IMR-90 (cell line): ENCODE measurements around the gene ITSN1. TPM values are rescaled to one million over a fixed set of nuclear protein-coding genes. Genes with fewer than 3 reads are reported as not detected.

Experiments used
- ATAC-seq: fragments of 200-7000 bp; cut with Tn5 transposase; 2 replicates; pipeline ENCODE4 v1.9.1; 2020; ENCODE audit warnings: low read depth, mild to moderate bottlenecking, moderate library complexity
- BruUV-seq: library from RNA; stranded (reverse); fragments of 400-500 nt; replicated peaks from 2 replicates; lab custom pipeline; 2021; lab: Mats Ljungman, UMichigan
- CTCF ChIA-PET: fragments of 300-600 bp; formaldehyde crosslinking; extraction: SDS; loops from one replicate; lab custom pipeline; 2021; ENCODE audit warnings: antibody characterized with exemption; lab: Yijun Ruan, JAX
- POLR2A ChIA-PET: fragments of 300-600 bp; sonication (Branson Sonifier 250); formaldehyde crosslinking; loops from one replicate; lab custom pipeline; 2022; ENCODE audit warnings: antibody characterized with exemption; ENCODE audit not compliant: unreplicated experiment; lab: Charles Lee
- DNase-seq: peaks from one replicate; pipeline ENCODE4 v3.0.0; 2013
- H2AFZ ChIP-seq: replicated peaks from 2 replicates; pipeline ENCODE3; 2013; ENCODE audit warnings: low read length, mild to moderate bottlenecking; ENCODE audit not compliant: poor library complexity
- H2AK5ac ChIP-seq: 2 replicates; pipeline ENCODE4 v1.6.1; 2013; ENCODE audit warnings: low read depth, low read length, inconsistent platforms
- H2AK9ac ChIP-seq: replicated peaks from 2 replicates; pipeline ENCODE3; 2013; ENCODE audit warnings: mild to moderate bottlenecking, low read depth, low read length, moderate library complexity; ENCODE audit not compliant: poor library complexity
- H2BK120ac ChIP-seq: 2 replicates; pipeline ENCODE4 v1.6.1; 2013; ENCODE audit warnings: low read depth, low read length, inconsistent platforms
- H2BK15ac ChIP-seq: 3 replicates; pipeline ENCODE4 v1.6.1; 2013; ENCODE audit warnings: low read depth, low read length, inconsistent platforms
- H2BK20ac ChIP-seq: 2 replicates; pipeline ENCODE4 v1.6.1; 2013; ENCODE audit warnings: low read depth, mild to moderate bottlenecking, inconsistent platforms, low read length, moderate library complexity
- H2BK5ac ChIP-seq: 2 replicates; pipeline ENCODE4 v1.6.1; 2013; ENCODE audit warnings: mild to moderate bottlenecking, low read depth, low read length, inconsistent platforms; ENCODE audit not compliant: poor library complexity, severe bottlenecking
- H3K14ac ChIP-seq: replicated peaks from 2 replicates; pipeline ENCODE4 v1.6.1; 2013; ENCODE audit warnings: low read depth, low read length, inconsistent platforms
- H3K18ac ChIP-seq: 2 replicates; pipeline ENCODE4 v1.6.1; 2013; ENCODE audit warnings: low read depth, low read length, control low read depth
- H3K23ac ChIP-seq: 2 replicates; pipeline ENCODE4 v1.6.1; 2013; ENCODE audit warnings: low read depth, low read length, inconsistent platforms
- H3K27ac ChIP-seq: 2 replicates; pipeline ENCODE4 v1.5.1; 2013; ENCODE audit warnings: mild to moderate bottlenecking, control low read depth, low read length; ENCODE audit not compliant: insufficient read depth
- H3K27me3 ChIP-seq: 2 replicates; pipeline ENCODE4 v1.6.1; 2013; ENCODE audit warnings: low read length; ENCODE audit not compliant: control insufficient read depth, insufficient read depth
- H3K36me3 ChIP-seq: 2 replicates; pipeline ENCODE4 v1.6.1; 2013; ENCODE audit warnings: low read length, mixed read lengths; ENCODE audit not compliant: control insufficient read depth, insufficient read depth
- H3K4ac ChIP-seq: 2 replicates; pipeline ENCODE4 v1.6.1; 2013; ENCODE audit warnings: low read depth, low read length, inconsistent platforms
- H3K4me1 ChIP-seq: 2 replicates; pipeline ENCODE4 v1.6.1; 2013; ENCODE audit warnings: low read length, mixed read lengths; ENCODE audit not compliant: control insufficient read depth, insufficient read depth
- H3K4me2 ChIP-seq: 2 replicates; pipeline ENCODE4 v1.6.1; 2013; ENCODE audit warnings: low read depth, mild to moderate bottlenecking, control low read depth, low read length, moderate library complexity
- H3K4me3 ChIP-seq: 2 replicates; pipeline ENCODE4 v1.5.1; 2013; ENCODE audit warnings: low read depth, mild to moderate bottlenecking, control low read depth, low read length, moderate library complexity; ENCODE audit not compliant: insufficient read depth
- H3K56ac ChIP-seq: 2 replicates; pipeline ENCODE4 v1.6.1; 2013; ENCODE audit warnings: low read length, inconsistent platforms; ENCODE audit not compliant: insufficient read depth; ENCODE audit errors: extremely low read depth
- H3K79me1 ChIP-seq, 2 experiments: 2 replicates each; pipeline ENCODE4 v1.6.1; 2013; ENCODE audit warnings: low read length in 2 of 2, inconsistent platforms in 1 of 2, low read depth in 1 of 2
- H3K9ac ChIP-seq: 2 replicates; pipeline ENCODE4 v1.6.1; 2013; ENCODE audit warnings: low read depth, low read length, control low read depth
- H3K9me1 ChIP-seq: 2 replicates; pipeline ENCODE4 v1.6.1; 2013; ENCODE audit warnings: low read length, inconsistent platforms; ENCODE audit not compliant: insufficient read depth
- H3K9me3 ChIP-seq: 2 replicates; pipeline ENCODE4 v1.6.1; 2013; ENCODE audit warnings: low read length; ENCODE audit not compliant: control insufficient read depth, insufficient read depth
- H4K20me1 ChIP-seq: 2 replicates; pipeline ENCODE4 v1.6.1; 2013; ENCODE audit warnings: low read length, inconsistent platforms; ENCODE audit not compliant: insufficient read depth
- H4K5ac ChIP-seq: 2 replicates; pipeline ENCODE4 v1.6.1; 2013; ENCODE audit warnings: mild to moderate bottlenecking, low read depth, low read length, control low read depth
- H4K8ac ChIP-seq, 2 experiments: 2 replicates each; pipeline ENCODE4 v1.6.1; 2013; ENCODE audit warnings: low read depth in 2 of 2, low read length in 2 of 2, control low read depth in 1 of 2, inconsistent platforms in 1 of 2
- H4K91ac ChIP-seq: 2 replicates; pipeline ENCODE4 v1.6.1; 2013; ENCODE audit warnings: low read depth, low read length, inconsistent platforms; ENCODE audit not compliant: insufficient read depth
- BHLHE40 ChIP-seq: fragments of 150-350 bp; IDR thresholded peaks from 2 replicates; pipeline ENCODE4 v1.6.1; 2016; ENCODE audit warnings: mild to moderate bottlenecking, low read depth, low read length
- CEBPB ChIP-seq: IDR thresholded peaks from 2 replicates; pipeline ENCODE4 v1.6.1; 2012; ENCODE audit warnings: low read depth, low read length, improper control_type of control experiment
- CHD1 ChIP-seq: IDR thresholded peaks from 2 replicates; pipeline ENCODE4 v1.6.1; 2012; ENCODE audit warnings: low read depth, low read length, improper control_type of control experiment
- CTCF ChIP-seq: conservative IDR thresholded peaks from 2 replicates; pipeline ENCODE4 v1.5.1; 2012; ENCODE audit warnings: mild to moderate bottlenecking, low read depth, low read length, improper control_type of control experiment
- ELK1 ChIP-seq: fragments of 150-350 bp; IDR thresholded peaks from 2 replicates; pipeline ENCODE4 v1.6.1; 2016; ENCODE audit warnings: low read depth, mild to moderate bottlenecking, low read length, moderate library complexity, borderline replicate concordance
- MAFK ChIP-seq: IDR thresholded peaks from 2 replicates; pipeline ENCODE4 v1.6.1; 2012; ENCODE audit warnings: low read depth, low read length, improper control_type of control experiment
- MAZ ChIP-seq: IDR thresholded peaks from 2 replicates; pipeline ENCODE4 v1.6.1; 2012; ENCODE audit warnings: low read depth, mild to moderate bottlenecking, low read length, improper control_type of control experiment, moderate library complexity, borderline replicate concordance
- MXI1 ChIP-seq: IDR thresholded peaks from 2 replicates; pipeline ENCODE4 v1.6.1; 2012; ENCODE audit warnings: low read depth, mild to moderate bottlenecking, low read length, moderate library complexity, borderline replicate concordance
- NFE2L2 ChIP-seq: fragments of 150-350 bp; IDR thresholded peaks from 2 replicates; pipeline ENCODE4 v1.6.1; 2016; ENCODE audit warnings: low read depth, mild to moderate bottlenecking, low read length
- POLR2A ChIP-seq: IDR thresholded peaks from 2 replicates; pipeline ENCODE4 v1.6.1; 2012; ENCODE audit warnings: mild to moderate bottlenecking, low read depth, low read length
- RAD21 ChIP-seq: IDR thresholded peaks from 2 replicates; pipeline ENCODE4 v1.6.1; 2012; ENCODE audit warnings: low read length, improper control_type of control experiment
- RCOR1 ChIP-seq: IDR thresholded peaks from 2 replicates; pipeline ENCODE4 v1.6.1; 2012; ENCODE audit warnings: mild to moderate bottlenecking, low read length, improper control_type of control experiment; ENCODE audit not compliant: insufficient replicate concordance
- RFX5 ChIP-seq: IDR thresholded peaks from 2 replicates; pipeline ENCODE4 v1.8.0; 2012; ENCODE audit warnings: low read depth, mild to moderate bottlenecking, low read length, moderate library complexity
- SMC3 ChIP-seq: fragments of 150-350 bp; IDR thresholded peaks from 2 replicates; pipeline ENCODE4 v1.6.1; 2016; ENCODE audit warnings: low read depth, mild to moderate bottlenecking, antibody characterized with exemption, low read length, moderate library complexity
- USF2 ChIP-seq: fragments of 150-350 bp; IDR thresholded peaks from 2 replicates; pipeline ENCODE4 v1.6.1; 2017; ENCODE audit warnings: mild to moderate bottlenecking, antibody characterized with exemption, low read length, low read depth
- WGBS, 2 experiments: methylation state at CpG; one replicate each; pipeline versions ENCODE4 v1.1.5 to v1.1.7; 2013; ENCODE audit warnings: missing lambda C conversion rate in 2 of 2; ENCODE audit not compliant: insufficient read length in 1 of 2; ENCODE audit errors: extremely low coverage in 2 of 2; 5-methylcytosine and 5-hydroxymethylcytosine counted together
- dilution Hi-C: fragments of 300-500 bp; cut with HindIII; formaldehyde crosslinking; loops from one replicate; pipeline ENCODE4 v1.14.3; 2018; ENCODE audit warnings: low sequenced_read_pairs; ENCODE audit not compliant: unreplicated experiment
- in situ Hi-C: fragments of 300-500 bp; cut with MboI; formaldehyde crosslinking; loops from 3 replicates; pipeline ENCODE4 v1.14.3; 2019; ENCODE audit warnings: low sequenced_read_pairs, inconsistent platforms, mixed read lengths
- intact Hi-C: fragments of 100-400 bp; cut with micrococcal nuclease; formaldehyde crosslinking; loops from 2 replicates; pipeline ENCODE4 v1.10.0; 2022
- polyA plus RNA-seq, 3 experiments: library from polyadenylated mRNA; depleted of rRNA; stranded (reverse); fragments of >200 nt; gene quantifications; 2 replicates each; pipeline ENCODE4 v1.2.3, GENCODE V29; 2012; ENCODE audit warnings: low replicate concordance in 1 of 3
- total RNA-seq: library from RNA; depleted of rRNA; stranded (reverse); fragments of >200 nt; gene quantifications from 2 replicates; pipeline ENCODE4 v1.2.3, GENCODE V29; 2012

The ITSN1 gene
- total and polyA plus RNA-seq, 2 of the 4 experiments (the other 2 are of a cell fraction): 45.4 to 62.0 TPM

GRCh38 chr21:33844104-33844889 is 202.0 kb downstream of the ITSN1 start:
- no peak overlapping the region for H3K14ac ChIP-seq
- no peaks in the 10 kb centered on the region for H3K9me3 ChIP-seq
- no peak overlapping the region for H3K4me3 ChIP-seq
- no peak overlapping the region for H3K9ac ChIP-seq
- no peak overlapping the region for H3K4ac ChIP-seq
- no peak overlapping the region for H3K27ac ChIP-seq
- no peaks in the 10 kb centered on the region for H3K27me3 ChIP-seq
- H4K8ac ChIP-seq: no peak overlapping the region
- H3K4me2 ChIP-seq: peak overlapping the region; percentile 0; the same call in 1 of the 2 replicates
- no TSS peak for BruUV-seq
- no peak overlapping the region for H2BK15ac ChIP-seq
- no peak overlapping the region for H4K91ac ChIP-seq
- DNase-seq: no peak
- peak; percentile 65 for ATAC-seq
- H2AK5ac ChIP-seq: no peak overlapping the region
- H2AK9ac ChIP-seq: no peak overlapping the region
- H3K36me3 ChIP-seq: peaks cover 4% of the 10 kb centered on the region; the same call in 1 of the 2 replicates
- H3K56ac ChIP-seq: no peak overlapping the region
- no peak overlapping the region for H3K18ac ChIP-seq
- no peak overlapping the region for H2BK20ac ChIP-seq
- no peak overlapping the region for H2BK120ac ChIP-seq
- H2AFZ ChIP-seq: no peak overlapping the region
- no peak overlapping the region for H2BK5ac ChIP-seq
- in situ Hi-C loops (no loop called here), dilution Hi-C loops (no loop called here), intact Hi-C loops (no loop called here)
- CTCF ChIA-PET: no interaction called here
- no peak overlapping the region for H4K5ac ChIP-seq
- H3K4me1 ChIP-seq: peaks cover 14% of the 10 kb centered on the region
- H4K20me1 ChIP-seq: no peaks in the 10 kb centered on the region
- POLR2A ChIA-PET: no interaction called here
- 22% methylated on average over 6 of the region's 20 CpGs; no CpG with 5 or more reads in 1 of the 2 experiments for WGBS, 2 experiments
- peaks cover 0 to 4% of the 10 kb centered on the region in 2 experiments; a peak in 1 of 4 replicates for H3K79me1 ChIP-seq
- H3K9me1 ChIP-seq: peaks cover 6% of the 10 kb centered on the region; the same call in 1 of the 2 replicates
- H3K23ac ChIP-seq: no peak overlapping the region
- TF ChIP-seq RAD21: no peak
- no peak for TF ChIP-seq SMC3
- no peak for TF ChIP-seq CTCF
- no peak for TF ChIP-seq NFE2L2
- TF ChIP-seq CEBPB: no peak
- TF ChIP-seq BHLHE40: no peak
- TF ChIP-seq USF2: no peak
- no peak for TF ChIP-seq MAZ
- no peak for TF ChIP-seq RFX5
- TF ChIP-seq CHD1: no peak
- no peak for TF ChIP-seq POLR2A
- no peak for TF ChIP-seq ELK1
- no peak for TF ChIP-seq RCOR1
- TF ChIP-seq MAFK: no peak
- no peak for TF ChIP-seq MXI1
